Measurements from ENCODE around the gene PPP4C. TPM values are rescaled to one million over a fixed set of nuclear protein-coding genes. Genes with fewer than 3 reads are reported as not detected.

PPP4C gene
- total RNA-seq, 4 donors from 2014 or later, result 49.8 to 59.1 (median 56.3) TPM

DNA sequence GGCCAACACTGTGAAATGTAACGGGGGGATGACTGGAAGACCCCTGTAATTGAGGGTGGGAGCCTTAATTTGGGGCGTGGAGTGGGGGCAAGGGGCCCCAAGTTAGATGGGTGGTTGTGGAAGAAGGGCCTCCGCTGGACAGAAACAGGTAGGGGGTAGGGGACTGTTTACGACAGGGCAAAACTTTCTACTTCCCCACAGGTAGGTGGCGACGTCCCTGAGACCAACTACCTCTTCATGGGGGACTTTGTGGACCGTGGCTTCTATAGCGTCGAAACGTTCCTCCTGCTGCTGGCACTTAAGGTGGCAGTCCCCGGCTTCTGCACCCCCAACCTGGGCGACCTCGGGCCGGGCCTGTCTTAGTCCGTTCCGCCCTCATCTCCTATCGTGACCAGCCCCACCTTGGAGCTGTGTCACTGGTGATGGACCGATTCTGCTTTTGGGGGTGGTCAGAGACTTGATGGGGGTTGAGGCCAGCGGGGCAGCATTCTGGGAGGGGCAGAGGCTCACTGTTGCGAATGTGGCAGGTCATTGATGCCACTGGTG, 6.8 kb downstream of the PPP4C start:
- ATAC-seq (ENCODE audit: low FRiP score) (no peak), DNase-seq (ENCODE audit: low spot score) (no peak)
- TF ChIP-seq, protein P1, sequence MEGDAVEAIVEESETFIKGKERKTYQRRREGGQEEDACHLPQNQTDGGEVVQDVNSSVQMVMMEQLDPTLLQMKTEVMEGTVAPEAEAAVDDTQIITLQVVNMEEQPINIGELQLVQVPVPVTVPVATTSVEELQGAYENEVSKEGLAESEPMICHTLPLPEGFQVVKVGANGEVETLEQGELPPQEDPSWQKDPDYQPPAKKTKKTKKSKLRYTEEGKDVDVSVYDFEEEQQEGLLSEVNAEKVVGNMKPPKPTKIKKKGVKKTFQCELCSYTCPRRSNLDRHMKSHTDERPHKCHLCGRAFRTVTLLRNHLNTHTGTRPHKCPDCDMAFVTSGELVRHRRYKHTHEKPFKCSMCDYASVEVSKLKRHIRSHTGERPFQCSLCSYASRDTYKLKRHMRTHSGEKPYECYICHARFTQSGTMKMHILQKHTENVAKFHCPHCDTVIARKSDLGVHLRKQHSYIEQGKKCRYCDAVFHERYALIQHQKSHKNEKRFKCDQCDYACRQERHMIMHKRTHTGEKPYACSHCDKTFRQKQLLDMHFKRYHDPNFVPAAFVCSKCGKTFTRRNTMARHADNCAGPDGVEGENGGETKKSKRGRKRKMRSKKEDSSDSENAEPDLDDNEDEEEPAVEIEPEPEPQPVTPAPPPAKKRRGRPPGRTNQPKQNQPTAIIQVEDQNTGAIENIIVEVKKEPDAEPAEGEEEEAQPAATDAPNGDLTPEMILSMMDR (IDR thresholded peaks at IDR 0.05), result no peak

DNA sequence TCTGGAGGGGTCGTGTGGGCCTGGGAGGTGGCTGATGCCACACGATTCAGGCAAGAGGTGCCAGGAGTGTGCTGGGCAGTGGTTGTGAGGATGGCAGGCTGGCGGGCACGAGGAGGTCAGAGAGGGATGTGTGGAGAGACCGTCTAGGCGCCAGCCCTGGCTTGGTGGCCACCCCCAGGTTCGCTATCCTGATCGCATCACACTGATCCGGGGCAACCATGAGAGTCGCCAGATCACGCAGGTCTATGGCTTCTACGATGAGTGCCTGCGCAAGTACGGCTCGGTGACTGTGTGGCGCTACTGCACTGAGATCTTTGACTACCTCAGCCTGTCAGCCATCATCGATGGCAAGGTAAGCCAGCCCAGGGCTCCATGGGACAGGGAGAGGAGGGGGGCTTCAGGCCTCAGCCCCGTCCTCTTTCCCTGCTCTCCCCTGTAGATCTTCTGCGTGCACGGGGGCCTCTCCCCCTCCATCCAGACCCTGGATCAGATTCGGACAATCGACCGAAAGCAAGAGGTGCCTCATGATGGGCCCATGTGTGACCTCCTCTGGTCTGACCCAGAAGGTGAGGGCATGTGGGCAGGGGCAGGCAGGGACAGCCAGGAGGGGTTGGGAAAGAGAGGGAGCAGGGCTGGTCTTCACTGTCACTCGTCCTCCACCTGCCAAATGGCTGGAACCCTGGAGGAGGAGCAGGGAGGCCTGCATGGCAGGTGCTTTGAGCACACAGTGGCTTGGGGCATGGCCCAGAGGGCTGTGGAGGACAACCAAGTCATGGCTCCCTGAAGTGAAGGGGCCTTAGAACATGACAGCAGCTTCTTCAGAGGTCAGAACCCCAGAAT, 7.6 kb downstream of the PPP4C start:
- TF ChIP-seq, protein P1 (IDR thresholded peaks at IDR 0.05), result no peak
- DNase-seq (ENCODE audit: low spot score) (no peak), ATAC-seq (ENCODE audit: low FRiP score) (no peak)

DNA sequence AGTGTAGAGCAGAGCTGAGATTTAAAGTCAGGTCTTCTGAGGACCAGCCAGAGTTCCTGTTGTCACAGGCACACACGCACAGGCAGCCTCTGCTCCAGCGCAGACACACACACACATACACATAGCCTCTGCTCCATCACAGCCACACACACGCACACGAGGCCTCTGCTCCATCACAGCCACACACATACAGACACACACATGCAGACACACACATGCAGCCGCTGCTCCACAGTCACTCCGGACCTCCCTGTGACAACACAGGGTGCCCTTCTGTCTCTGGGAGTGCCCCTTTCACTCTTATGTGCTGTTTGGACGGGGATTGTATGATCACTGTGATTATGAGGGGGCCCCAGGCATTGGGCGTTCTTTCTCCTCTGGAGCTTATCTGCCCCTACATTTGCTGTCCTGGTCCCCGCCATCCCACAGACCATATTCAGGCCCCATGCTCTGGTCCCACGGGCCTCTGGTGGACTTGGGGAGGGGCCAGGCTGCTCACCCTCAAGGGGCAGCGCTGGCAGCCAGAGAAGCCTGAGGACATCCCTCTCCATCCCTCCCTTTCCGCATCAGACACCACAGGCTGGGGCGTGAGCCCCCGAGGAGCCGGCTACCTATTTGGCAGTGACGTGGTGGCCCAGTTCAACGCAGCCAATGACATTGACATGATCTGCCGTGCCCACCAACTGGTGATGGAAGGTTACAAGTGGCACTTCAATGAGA, 8.5 kb downstream of the PPP4C start:
- ATAC-seq (ENCODE audit: low FRiP score), result no peak
- TF ChIP-seq, protein P1 (IDR thresholded peaks at IDR 0.05), result no peak

DNA sequence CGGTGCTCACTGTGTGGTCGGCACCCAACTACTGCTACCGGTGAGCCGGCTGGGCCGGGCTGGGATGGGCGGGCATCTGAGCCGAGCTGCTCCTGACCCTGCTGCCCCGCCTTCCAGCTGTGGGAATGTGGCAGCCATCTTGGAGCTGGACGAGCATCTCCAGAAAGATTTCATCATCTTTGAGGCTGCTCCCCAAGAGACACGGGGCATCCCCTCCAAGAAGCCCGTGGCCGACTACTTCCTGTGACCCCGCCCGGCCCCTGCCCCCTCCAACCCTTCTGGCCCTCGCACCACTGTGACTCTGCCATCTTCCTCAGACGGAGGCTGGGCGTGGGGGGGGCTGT, 9.0 kb downstream of the PPP4C start:
- DNase-seq (ENCODE audit: low spot score) (no peak), ATAC-seq (ENCODE audit: low FRiP score) (no peak)
- TF ChIP-seq, protein P1 (IDR thresholded peaks at IDR 0.05), result no peak

More for the DNA sequence above, 8.5 kb downstream of the PPP4C start:
- DNase-seq (ENCODE audit: low spot score), result no peak

DNA sequence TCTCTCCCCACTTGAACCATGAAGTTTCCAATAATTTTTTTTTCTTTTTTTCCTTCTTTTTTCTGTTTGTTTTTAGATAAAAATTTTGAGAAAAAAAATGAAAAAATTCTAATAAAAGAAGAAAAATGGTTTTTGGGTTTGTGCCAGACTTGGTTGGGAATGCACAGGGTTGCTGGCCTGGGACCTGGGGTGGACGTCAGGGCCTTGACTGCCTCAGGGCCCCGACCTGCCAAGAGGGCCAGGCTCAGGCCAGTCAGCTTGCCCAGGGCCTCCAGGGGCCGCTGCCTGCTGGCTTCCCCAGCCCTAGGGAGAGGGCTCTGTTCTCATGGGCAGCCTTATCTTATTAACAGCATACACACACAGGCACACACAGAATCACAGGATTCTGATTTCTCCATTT, 9.5 kb downstream of the PPP4C start:
- ATAC-seq (ENCODE audit: low FRiP score) (no peak), DNase-seq (ENCODE audit: low spot score) (no peak)
- TF ChIP-seq, protein P1 (IDR thresholded peaks at IDR 0.05), result no peak

DNA sequence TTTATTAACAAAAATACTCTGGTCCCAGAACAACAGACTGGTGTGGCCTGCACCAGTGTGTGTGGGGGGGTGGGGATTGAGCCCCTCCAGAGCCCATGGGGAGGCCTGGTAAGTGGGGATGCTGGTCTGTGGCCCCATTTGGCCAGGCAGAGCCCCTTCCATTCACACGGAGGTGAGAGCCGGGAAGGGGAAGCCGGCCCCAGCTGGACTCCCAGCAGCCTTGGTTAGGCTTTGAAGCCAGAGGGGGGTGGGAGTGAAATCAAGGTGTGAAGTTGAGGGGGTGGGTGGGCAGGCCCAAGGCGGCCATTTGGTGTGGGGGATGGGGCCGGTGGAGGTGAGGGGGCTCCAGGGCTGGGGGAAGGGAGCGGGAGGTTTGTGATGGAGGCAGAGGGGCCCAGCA, 10.0 kb downstream of the PPP4C start:
- no peak for ATAC-seq (ENCODE audit: low FRiP score)
- TF ChIP-seq, protein P1 (IDR thresholded peaks at IDR 0.05), result no peak
- DNase-seq (ENCODE audit: low spot score), result no peak
